GM18499 (cell line): Measurements from ENCODE around the gene SALL1.

Experiments
- ATAC-seq: cut with Tn5 transposase; IDR thresholded peaks from one replicate; pipeline ENCODE4 v1.9.1; 2021; ENCODE audit warnings: moderate number of reproducible peaks; ENCODE audit not compliant: insufficient read depth, unreplicated experiment

The SALL1 gene

GRCh38 chr16:51143196-51143977, 7.7 kb downstream of the SALL1 start:
- no peak for ATAC-seq

GRCh38 chr16:51141541-51141940, 9.5 kb downstream of the SALL1 start:
- ATAC-seq: no peak

GRCh38 chr16:51141106-51141505, 10.0 kb downstream of the SALL1 start:
- ATAC-seq: no peak

GRCh38 chr16:51140112-51140511, 11.0 kb downstream of the SALL1 start:
- ATAC-seq: no peak

GRCh38 chr16:51139568-51139967, 11.5 kb downstream of the SALL1 start:
- ATAC-seq: no peak

- no peak for ATAC-seq
Measured at GRCh38 chr16:51138178-51138577, 12.9 kb downstream of the SALL1 start.

GRCh38 chr16:51137097-51137496, 14.0 kb downstream of the SALL1 start:
- no peak for ATAC-seq

- ATAC-seq: no peak
Measured at GRCh38 chr16:51134876-51135275, 16.2 kb downstream of the SALL1 start.

GRCh38 chr16:51134269-51134812, 16.7 kb downstream of the SALL1 start:
- no peak for ATAC-seq

- no peak for ATAC-seq
Measured at GRCh38 chr16:51133688-51134087, 17.4 kb downstream of the SALL1 start.

- no peak for ATAC-seq
Measured at GRCh38 chr16:51133183-51133582, 17.9 kb downstream of the SALL1 start.

- no peak for ATAC-seq
Measured at GRCh38 chr16:51132490-51133115, 18.5 kb downstream of the SALL1 start.

- no peak for ATAC-seq
Measured at GRCh38 chr16:51131619-51132018, 19.5 kb downstream of the SALL1 start.

GRCh38 chr16:51129105-51129504, 22.0 kb downstream of the SALL1 start:
- ATAC-seq: no peak

GRCh38 chr16:51125992-51126391, 25.1 kb downstream of the SALL1 start:
- ATAC-seq: no peak

GRCh38 chr16:51124896-51125295, 26.2 kb downstream of the SALL1 start:
- no peak for ATAC-seq

- ATAC-seq: no peak
Measured at GRCh38 chr16:51121850-51122249, 29.2 kb downstream of the SALL1 start.

- no peak for ATAC-seq
Measured at GRCh38 chr16:51120730-51121347, 30.2 kb downstream of the SALL1 start.

- ATAC-seq: no peak
Measured at GRCh38 chr16:51119973-51120729, 30.9 kb downstream of the SALL1 start.

GRCh38 chr16:51119556-51119955, 31.5 kb downstream of the SALL1 start:
- ATAC-seq: no peak

GRCh38 chr16:51116353-51116752, 34.7 kb downstream of the SALL1 start:
- no peak for ATAC-seq
